Measurements from ENCODE around the gene PPIP5K2.
A peak's percentile ranks its signal among the peaks of the same experiment; 100 is the strongest.

PPIP5K2 gene

DNA sequence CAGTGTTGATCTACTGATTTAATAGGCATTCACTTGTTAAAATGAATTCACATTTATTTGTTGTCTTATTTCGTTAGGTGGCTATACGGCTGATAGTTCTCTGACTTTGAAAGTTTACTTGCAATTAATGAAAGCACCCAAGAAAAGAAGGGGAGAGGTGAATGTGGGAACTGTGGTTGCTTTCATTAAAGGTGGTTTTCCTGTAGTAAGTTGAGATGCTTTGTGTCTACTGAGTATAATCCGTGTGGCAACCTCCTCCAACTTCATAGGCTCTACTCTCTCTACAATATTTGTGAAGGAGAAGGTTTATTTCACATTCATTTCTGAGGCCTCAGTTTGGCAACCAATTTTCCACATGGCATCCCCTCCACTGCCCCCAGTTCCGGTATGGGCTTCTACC is 125.7 kb downstream of the PPIP5K2 start:
- no peak for DNase-seq (ENCODE audit: low read depth, low spot score)

DNA sequence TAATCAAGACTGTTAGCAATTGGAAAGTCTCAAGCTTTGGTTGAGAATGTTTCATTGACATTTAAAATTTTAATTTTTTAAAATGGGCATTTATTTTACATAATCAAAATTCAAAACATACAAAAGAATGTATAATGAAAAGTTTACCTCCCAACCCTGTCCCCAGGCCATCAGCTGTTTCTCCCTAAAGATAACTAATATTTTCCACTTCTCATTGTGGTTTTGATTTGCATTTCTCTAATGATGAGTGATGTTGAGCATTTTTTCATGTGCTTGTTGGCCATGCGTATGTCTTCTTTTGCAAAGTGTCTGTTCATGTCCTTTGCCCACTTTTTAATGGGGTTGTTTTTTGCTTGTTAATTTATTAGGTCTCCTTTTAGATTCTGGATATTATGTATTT is 127.0 kb downstream of the PPIP5K2 start:
- DNase-seq (ENCODE audit: low read depth, low spot score), result no peak

DNA sequence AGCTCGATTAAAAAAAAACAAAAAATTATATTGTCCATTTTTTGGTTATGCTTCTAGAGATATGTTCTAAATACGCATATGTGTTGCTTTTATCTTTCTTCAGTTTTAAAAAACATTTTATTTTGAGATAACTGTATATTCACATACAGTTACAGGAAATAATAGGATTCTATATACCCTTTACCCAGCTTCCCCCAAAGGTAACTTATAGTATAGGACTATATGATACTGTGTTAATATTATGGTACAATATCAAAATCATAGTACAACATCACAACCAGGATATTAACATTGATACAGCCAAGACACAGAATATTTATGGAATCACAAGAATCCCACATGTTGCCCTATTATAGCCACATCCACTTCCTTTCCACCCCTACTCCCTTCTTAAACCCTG is 129.0 kb downstream of the PPIP5K2 start:
- no peak for DNase-seq (ENCODE audit: low read depth, low spot score)

DNA sequence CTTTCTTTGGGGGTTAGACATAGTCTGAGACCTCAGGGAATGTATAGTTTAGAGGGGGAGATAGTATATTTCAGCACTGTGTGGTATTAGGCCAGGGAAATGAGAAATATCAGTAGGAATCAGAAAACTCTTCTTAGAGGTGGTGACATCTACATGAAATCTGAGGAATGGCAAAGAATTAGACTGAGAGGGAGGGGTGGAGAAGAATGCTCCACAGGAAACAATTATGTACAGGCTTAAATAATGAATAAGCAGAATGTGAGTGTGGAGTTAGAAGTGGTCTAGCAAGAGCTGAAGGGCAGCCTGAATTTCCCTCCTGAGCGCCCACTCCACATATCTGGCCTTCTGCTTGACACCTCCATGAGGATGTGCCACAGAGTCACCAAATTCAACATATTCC is 134.8 kb downstream of the PPIP5K2 start:
- DNase-seq (ENCODE audit: low read depth, low spot score), result no peak

DNA sequence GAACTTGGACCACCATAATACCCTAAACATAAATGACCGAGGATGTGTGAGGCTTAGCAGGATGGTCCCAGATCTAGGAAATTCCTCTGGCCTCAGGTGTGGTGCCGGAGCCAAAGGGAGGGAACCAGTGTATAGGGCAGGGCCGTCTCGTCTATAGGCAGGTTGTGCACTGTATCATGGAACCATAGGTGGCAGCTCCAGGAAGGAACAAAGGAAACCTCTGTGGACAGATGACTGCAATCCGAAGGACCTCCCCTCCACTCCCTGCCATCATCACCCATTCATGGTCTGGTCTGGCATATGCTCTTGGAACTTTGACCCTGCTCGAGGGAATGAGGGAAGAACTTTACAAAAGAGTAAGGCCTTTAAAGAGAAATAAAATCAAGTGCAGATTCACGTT is 135.6 kb downstream of the PPIP5K2 start:
- DNase-seq (ENCODE audit: low read depth, low spot score), result no peak

DNA sequence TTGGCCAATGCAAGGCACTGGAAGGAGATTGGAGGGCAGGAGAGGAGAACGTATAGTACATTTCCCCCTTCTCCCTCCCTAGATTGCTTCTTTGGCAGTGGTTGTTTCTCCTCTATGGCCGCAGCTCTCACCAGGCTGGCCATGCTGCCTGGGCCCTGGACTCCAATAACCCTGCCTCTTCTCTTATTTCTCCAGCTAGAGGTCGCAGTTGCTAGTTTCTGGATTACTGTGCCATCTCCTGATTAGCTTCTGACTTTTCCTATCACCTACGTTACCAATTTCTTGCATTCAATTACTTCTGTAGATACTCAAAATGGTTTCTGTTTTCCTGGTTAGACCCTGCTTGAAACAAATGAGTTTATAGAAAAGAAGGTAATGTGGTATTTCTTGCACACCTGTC is 136.1 kb downstream of the PPIP5K2 start:
- DNase-seq (ENCODE audit: low read depth, low spot score), result no peak

DNA sequence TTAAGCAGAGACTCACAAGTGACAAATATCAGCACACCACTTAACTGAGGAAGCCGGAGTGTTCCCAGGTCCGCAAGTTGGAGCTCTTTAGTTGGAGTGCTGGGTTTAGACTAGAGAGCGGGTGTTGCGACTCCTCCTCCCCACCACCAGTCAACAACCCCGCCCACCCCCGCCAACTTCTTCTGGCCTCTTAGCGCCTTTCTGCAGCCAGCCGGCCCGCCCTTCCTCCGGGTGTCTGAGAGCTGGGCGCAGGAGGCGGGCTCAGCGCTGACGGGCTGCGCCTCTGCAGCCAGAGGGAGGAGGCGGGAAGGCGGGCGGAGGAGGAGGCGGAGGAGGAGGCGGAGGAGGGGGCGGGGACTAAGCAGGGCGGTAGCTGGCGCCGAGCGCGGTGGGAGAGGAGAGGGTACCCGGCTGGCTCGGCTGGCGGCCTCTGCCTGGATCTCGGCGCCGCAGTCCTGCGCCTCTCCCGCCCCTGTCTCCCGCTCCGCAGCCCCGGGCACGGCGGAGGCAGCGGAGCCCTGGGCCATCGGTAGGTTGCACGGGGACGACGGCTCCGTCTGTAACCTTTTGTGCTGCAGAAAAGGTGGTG is 138.4 kb downstream of the PPIP5K2 start, which contains the start of gene MACIR:
Gene MACIR (plus strand): TSS at position 396 of the 589 bp plus-strand sequence. CDS start 17,157 bp downstream, outside the sequence.
- DNase-seq (ENCODE audit: low read depth, low spot score), result peak; percentile 100

DNA sequence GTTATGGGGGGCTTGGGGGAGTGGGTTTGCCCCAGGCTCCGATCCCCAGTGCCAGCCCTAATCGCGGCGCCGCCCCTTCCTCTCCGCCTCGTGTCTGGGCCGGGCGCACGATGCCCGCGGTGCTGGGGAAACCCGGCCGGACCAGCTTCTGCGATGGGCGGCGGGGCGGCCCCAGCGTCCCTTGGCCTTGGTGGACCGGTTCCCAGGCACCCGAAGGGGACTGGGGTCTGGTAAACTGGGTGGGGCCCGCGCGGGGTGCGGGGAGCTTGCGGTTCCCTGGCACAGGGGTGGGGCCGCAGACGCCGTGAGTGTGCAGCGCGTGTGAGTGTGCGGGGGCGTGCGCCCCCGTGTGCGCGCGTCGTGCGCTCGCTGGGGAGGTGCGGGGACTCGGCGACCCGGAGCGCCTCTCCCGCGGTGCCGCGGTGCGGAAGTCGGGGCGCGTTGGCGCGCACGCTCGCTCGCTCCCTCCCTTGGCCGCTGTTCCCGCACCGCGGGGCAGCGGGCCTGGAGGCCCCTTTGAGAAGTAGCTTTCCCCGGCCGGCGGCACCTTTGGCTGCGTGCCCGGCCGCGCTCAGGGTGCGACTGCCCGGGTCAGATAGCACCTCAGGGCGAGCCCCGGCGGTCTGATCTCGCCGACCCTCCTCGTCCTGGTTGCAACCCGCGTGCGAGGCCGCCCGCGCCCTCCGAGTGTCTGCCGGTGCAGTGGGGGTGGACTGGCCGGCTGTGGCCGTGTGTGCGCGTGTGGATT is 139.0 kb downstream of the PPIP5K2 start:
- peak; percentile 69 for DNase-seq (ENCODE audit: low read depth, low spot score)

DNA sequence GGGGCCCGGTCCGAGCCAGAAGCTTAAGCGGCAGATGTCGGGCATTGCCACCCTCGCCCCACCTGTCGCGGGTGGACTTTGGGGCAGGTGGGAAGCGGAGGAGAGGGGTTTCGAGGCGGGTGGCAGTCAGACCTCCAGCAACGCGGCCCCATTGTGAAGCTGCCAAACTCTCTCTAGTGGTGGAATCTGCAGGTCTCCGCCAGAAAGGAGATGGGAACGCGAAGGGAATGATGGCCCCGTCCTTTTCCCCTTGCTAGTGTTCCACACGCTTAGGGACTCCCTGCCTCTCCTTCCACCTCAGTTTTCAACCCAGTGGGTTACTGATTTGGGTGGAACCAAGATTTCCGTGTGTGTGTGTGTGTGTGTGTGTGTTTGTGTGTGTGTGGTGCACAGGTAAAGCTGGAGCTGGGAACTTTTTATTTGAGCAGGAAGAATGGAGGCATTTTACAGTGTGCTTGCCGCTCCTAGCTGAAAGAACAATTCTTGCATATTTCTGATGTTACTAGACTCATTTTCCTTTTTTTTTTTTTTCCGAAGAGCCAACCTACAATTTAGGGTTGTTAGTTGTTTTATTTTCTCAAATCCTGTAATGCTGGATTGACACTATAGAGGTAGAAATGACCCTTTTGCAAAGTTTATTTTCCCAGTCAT is 139.7 kb downstream of the PPIP5K2 start:
- peak; percentile 69 for DNase-seq (ENCODE audit: low read depth, low spot score)

DNA sequence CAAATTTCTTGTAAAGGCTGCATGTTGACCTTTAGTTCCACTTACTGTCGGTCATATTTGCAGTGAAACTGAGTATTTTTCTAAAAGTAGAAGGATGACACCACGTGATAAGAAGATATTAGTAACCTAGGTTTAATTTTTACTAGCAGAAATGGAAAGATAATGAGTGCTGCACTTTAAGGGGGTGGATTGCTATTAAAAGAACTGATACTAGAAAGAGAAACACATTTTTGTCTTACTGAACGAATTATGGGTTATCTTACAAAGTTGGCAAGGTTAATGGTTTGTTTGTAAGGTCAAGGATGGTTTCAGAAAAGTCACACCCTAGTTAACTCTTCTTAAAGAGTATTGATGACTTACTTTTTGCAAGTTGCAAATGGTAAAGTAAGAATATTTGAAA is 140.8 kb downstream of the PPIP5K2 start:
- DNase-seq (ENCODE audit: low read depth, low spot score), result no peak
